Mucosa of gallbladder (tissue), 1 donor: Measurements from ENCODE around the gene VSIG10. TPM values are rescaled to one million over a fixed set of nuclear protein-coding genes. Genes with fewer than 3 reads are reported as not detected.
"Not testable (repeated sequence)": the region's sequence is repeated elsewhere in the genome, so short reads cannot be mapped to it uniquely, and the experiment has no call there.

ENCODE experiments used
- DNase-seq: peaks from one replicate; pipeline ENCODE4 v3.0.0-alpha.2; 2020; ENCODE audit warnings: low spot score
- total RNA-seq: library from RNA; stranded (reverse); gene quantifications from one replicate; pipeline ENCODE4 v1.2.1, GENCODE V29; 2021
- donor health status: DM: no; HTN: no; CAD: no.

VSIG10 gene
- total RNA-seq = 48.9 TPM

GRCh38 chr12:118103601-118104382 is at the start of gene VSIG10:
VSIG10 (minus strand) TSS chr12:118104011; CDS start chr12:118103671, 340 bp downstream.
- DNase-seq = peak; percentile 75

- DNase-seq = no peak
Observed at GRCh38 chr12:118151755-118152154, 47.9 kb upstream of the VSIG10 start.

- DNase-seq = no peak
Observed at GRCh38 chr12:118150625-118151024, 46.8 kb upstream of the VSIG10 start.

- DNase-seq = no peak
Observed at GRCh38 chr12:118148287-118148686, 44.5 kb upstream of the VSIG10 start.

- DNase-seq = no peak
Observed at GRCh38 chr12:118145798-118146156, 42.0 kb upstream of the VSIG10 start.

GRCh38 chr12:118145113-118145797 is 41.4 kb upstream of the VSIG10 start:
- no peak for DNase-seq

- DNase-seq = no peak
Observed at GRCh38 chr12:118144499-118144898, 40.7 kb upstream of the VSIG10 start.

- no peak for DNase-seq
Observed at GRCh38 chr12:118140825-118141224, 37.0 kb upstream of the VSIG10 start.

GRCh38 chr12:118137148-118137678 is 33.4 kb upstream of the VSIG10 start:
- DNase-seq = no peak

GRCh38 chr12:118136559-118137003 is 32.8 kb upstream of the VSIG10 start:
- peak; percentile 46 for DNase-seq

GRCh38 chr12:118135788-118136558 is 32.2 kb upstream of the VSIG10 start, which contains the start of gene PEBP1:
PEBP1 (plus strand) TSS chr12:118136124; CDS start chr12:118136210, 86 bp downstream.
- peak; percentile 96 for DNase-seq

GRCh38 chr12:118129436-118129835 is 25.6 kb upstream of the VSIG10 start:
- DNase-seq = not testable (repeated sequence)

GRCh38 chr12:118127867-118128266 is 24.1 kb upstream of the VSIG10 start:
- DNase-seq = no peak

- DNase-seq = peak; percentile 88
Observed at GRCh38 chr12:118126119-118126757, 22.4 kb upstream of the VSIG10 start.

GRCh38 chr12:118125743-118126118 is 21.9 kb upstream of the VSIG10 start:
- DNase-seq = no peak

- no peak for DNase-seq
Observed at GRCh38 chr12:118124333-118124874, 20.6 kb upstream of the VSIG10 start.

GRCh38 chr12:118122264-118122663 is 18.5 kb upstream of the VSIG10 start:
- no peak for DNase-seq

- peak; percentile 74 for DNase-seq
Observed at GRCh38 chr12:118120579-118121363, 17.0 kb upstream of the VSIG10 start.

- DNase-seq = no peak
Observed at GRCh38 chr12:118119449-118119879, 15.7 kb upstream of the VSIG10 start.

- no peak for DNase-seq
Observed at GRCh38 chr12:118109088-118109487, 5.3 kb upstream of the VSIG10 start.
